OCI-LY1 (cell line): ENCODE measurements around the gene TUBA3C.

Experiments used
- H2AFZ ChIP-seq: fragments of 200-600 bp; sonication (generic), shearing (Covaris generic); 2 replicates; pipeline ENCODE4 v1.6.0; 2014; ENCODE audit warnings: antibody characterized with exemption, mild to moderate bottlenecking, low read length
- H3F3A ChIP-seq: fragments of 200-600 bp; sonication (generic), shearing (Covaris generic); 2 replicates; pipeline ENCODE4 v1.6.0; 2014; ENCODE audit warnings: mild to moderate bottlenecking, antibody characterized with exemption, low read length, moderate library complexity; ENCODE audit not compliant: insufficient read depth
- H3K27ac ChIP-seq: fragments of 200-600 bp; sonication (generic); 2 replicates; pipeline ENCODE4 v1.5.1; 2014; ENCODE audit warnings: low read length, mixed run types, mild to moderate bottlenecking, low read depth; ENCODE audit not compliant: poor library complexity, severe bottlenecking
- H3K27me3 ChIP-seq: fragments of 200-600 bp; sonication (generic); 2 replicates; pipeline ENCODE4 v1.6.0; 2014; ENCODE audit warnings: antibody characterized with exemption, mild to moderate bottlenecking, low read length, moderate library complexity; ENCODE audit not compliant: insufficient read depth
- H3K36me3 ChIP-seq: fragments of 200-600 bp; sonication (generic); 2 replicates; pipeline ENCODE4 v1.6.1; 2014; ENCODE audit warnings: mild to moderate bottlenecking, antibody characterized with exemption, low read length, moderate library complexity, mixed read lengths; ENCODE audit not compliant: insufficient read depth
- H3K4me1 ChIP-seq: fragments of 200-600 bp; sonication (generic); 2 replicates; pipeline ENCODE4 v1.5.1; 2014; ENCODE audit warnings: mild to moderate bottlenecking, low read length, moderate library complexity; ENCODE audit not compliant: insufficient read depth, severe bottlenecking
- H3K4me2 ChIP-seq: fragments of 200-600 bp; sonication (generic), shearing (Covaris generic); 2 replicates; pipeline ENCODE4 v1.6.1; 2014; ENCODE audit warnings: low read length
- H3K4me3 ChIP-seq: fragments of 200-600 bp; sonication (generic); 2 replicates; pipeline ENCODE4 v1.5.1; 2014; ENCODE audit warnings: low read length, low read depth, mild to moderate bottlenecking, mixed read lengths; ENCODE audit not compliant: poor library complexity, severe bottlenecking
- H3K79me2 ChIP-seq: fragments of 200-600 bp; shearing (Covaris generic); 2 replicates; pipeline ENCODE4 v1.6.1; 2016; ENCODE audit warnings: mixed run types, low read length, mixed read lengths; ENCODE audit not compliant: insufficient read depth
- H3K9ac ChIP-seq: fragments of 200-600 bp; sonication (generic), shearing (Covaris generic); 2 replicates; pipeline ENCODE4 v1.6.1; 2014; ENCODE audit warnings: mild to moderate bottlenecking, low read length, mixed read lengths
- H3K9me2 ChIP-seq: fragments of 200-600 bp; sonication (generic), shearing (Covaris generic); 2 replicates; pipeline ENCODE4 v1.6.1; 2014; ENCODE audit warnings: low read depth, mild to moderate bottlenecking, low read length, mixed read lengths
- H3K9me3 ChIP-seq: fragments of 200-600 bp; shearing (Covaris generic); 2 replicates; pipeline ENCODE4 v1.6.1; 2014; ENCODE audit warnings: low read length, mixed read lengths
- H4K20me1 ChIP-seq: fragments of 200-600 bp; sonication (generic), shearing (Covaris generic); 2 replicates; pipeline ENCODE4 v1.6.0; 2016; ENCODE audit warnings: mild to moderate bottlenecking, low read length; ENCODE audit not compliant: insufficient read depth
- CTCF ChIP-seq: fragments of 200-600 bp; sonication (generic), shearing (Covaris generic); IDR thresholded peaks from 2 replicates; pipeline ENCODE4 v1.5.1; 2017; ENCODE audit warnings: mild to moderate bottlenecking, antibody characterized with exemption, low read length, moderate library complexity, mixed read lengths
- EZH2 ChIP-seq: fragments of 200-600 bp; sonication (generic), shearing (Covaris generic); IDR thresholded peaks from 2 replicates; pipeline ENCODE4 v1.8.0; 2017; ENCODE audit warnings: borderline replicate concordance, mixed run types, mild to moderate bottlenecking, antibody characterized with exemption, low read length, moderate library complexity, mixed read lengths

TUBA3C gene

DNA sequence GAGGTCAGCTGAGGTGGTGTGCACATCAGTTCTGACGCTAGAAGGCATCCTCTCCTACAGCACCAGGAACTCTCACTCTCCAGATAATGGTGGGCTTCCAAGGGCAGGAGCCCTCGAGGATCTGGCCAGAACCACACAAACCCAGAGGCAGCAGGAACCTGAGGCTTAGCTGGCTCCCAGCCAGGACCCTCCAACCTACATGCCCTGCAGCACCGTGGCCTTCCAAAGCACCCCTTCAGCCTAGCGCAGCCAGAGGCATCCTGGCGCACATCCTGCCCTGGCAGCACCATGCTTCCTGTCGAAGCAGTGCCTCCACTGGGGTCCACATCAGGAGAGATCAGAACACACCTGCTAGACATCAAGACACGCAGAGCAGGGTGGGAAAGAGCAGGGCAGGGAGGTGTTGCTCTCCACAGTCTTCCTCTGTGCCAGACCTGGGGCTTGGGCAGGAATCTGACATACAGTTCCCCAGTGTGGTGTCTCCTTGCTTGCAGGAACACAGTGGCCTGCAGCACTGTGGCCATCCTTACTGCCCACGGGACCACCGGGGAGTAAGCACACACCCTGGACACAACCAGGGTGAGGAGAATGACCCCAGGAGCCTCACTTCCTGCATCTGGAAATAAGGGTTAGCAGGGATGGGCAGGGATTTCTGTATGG, 21.7 kb downstream of the TUBA3C start:
- TF ChIP-seq CTCF = no peak
- no peak for TF ChIP-seq EZH2
- no peaks in the 10 kb centered on the region for H4K20me1 ChIP-seq
- no peaks in the 10 kb centered on the region for H3K36me3 ChIP-seq
- H3K9me3 ChIP-seq = no peaks in the 10 kb centered on the region
- H3K27ac ChIP-seq = no peak overlapping the region
- no peaks in the 10 kb centered on the region for H3K27me3 ChIP-seq
- H3K4me2 ChIP-seq = no peak overlapping the region
- no peak overlapping the region for H3K9ac ChIP-seq
- no peaks in the 10 kb centered on the region for H3K79me2 ChIP-seq
- H3F3A ChIP-seq = no peaks in the 10 kb centered on the region
- H2AFZ ChIP-seq = no peak overlapping the region
- no peaks in the 10 kb centered on the region for H3K4me1 ChIP-seq
- no peak overlapping the region for H3K4me3 ChIP-seq
- no peaks in the 10 kb centered on the region for H3K9me2 ChIP-seq

GRCh38 chr13:19159181-19159580, 22.4 kb downstream of the TUBA3C start:
- TF ChIP-seq EZH2 = no peak
- TF ChIP-seq CTCF = no peak
- no peaks in the 10 kb centered on the region for H3K36me3 ChIP-seq
- H3K27ac ChIP-seq = no peak overlapping the region
- H3F3A ChIP-seq = no peaks in the 10 kb centered on the region
- H3K9me2 ChIP-seq = no peaks in the 10 kb centered on the region
- H3K4me3 ChIP-seq = no peak overlapping the region
- H3K27me3 ChIP-seq = no peaks in the 10 kb centered on the region
- no peak overlapping the region for H3K9ac ChIP-seq
- H4K20me1 ChIP-seq = no peaks in the 10 kb centered on the region
- H3K4me1 ChIP-seq = no peaks in the 10 kb centered on the region
- H3K79me2 ChIP-seq = no peaks in the 10 kb centered on the region
- no peak overlapping the region for H2AFZ ChIP-seq
- no peak overlapping the region for H3K4me2 ChIP-seq
- H3K9me3 ChIP-seq = no peaks in the 10 kb centered on the region

DNA sequence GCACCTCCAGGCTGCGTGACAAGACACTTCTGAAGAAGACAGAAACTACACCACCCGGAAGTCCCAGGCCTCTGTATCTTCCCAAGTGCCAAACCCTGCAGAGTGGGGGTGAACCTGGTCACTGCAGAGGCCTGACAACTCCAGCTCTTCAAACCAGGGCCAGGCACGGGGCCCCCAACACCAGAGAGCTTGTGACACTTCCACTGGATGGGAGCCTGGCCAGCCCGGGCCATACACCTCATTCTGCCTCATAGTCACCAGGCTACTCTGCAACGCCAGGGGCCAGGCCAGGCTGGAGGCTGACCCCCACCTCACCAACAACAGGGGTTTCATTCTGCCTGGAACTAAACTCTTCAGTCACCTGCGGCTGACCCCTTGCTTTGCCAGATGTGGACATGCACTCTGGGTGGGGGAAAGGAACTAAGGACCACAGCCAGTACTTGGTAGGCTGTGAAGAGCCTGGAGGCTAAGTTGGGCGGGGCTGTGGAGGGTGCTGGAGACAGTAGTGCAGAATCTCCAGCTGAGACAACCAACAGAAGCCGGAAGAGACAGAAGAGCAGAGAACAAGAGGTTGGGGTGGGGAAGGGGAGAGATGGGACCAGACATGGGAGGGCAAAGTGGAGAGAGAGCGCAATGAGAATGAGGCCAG, 23.0 kb downstream of the TUBA3C start:
- Histone ChIP-seq H3K4me1 (no peaks in the 10 kb centered on the region), H3K79me2 (no peaks in the 10 kb centered on the region), H3K9ac (no peak overlapping the region), H2AFZ (no peak overlapping the region), H4K20me1 (no peaks in the 10 kb centered on the region), H3K9me2 (no peaks in the 10 kb centered on the region), H3K36me3 (no peaks in the 10 kb centered on the region), H3F3A (no peaks in the 10 kb centered on the region), H3K4me2 (no peak overlapping the region), H3K4me3 (no peak overlapping the region), H3K27me3 (no peaks in the 10 kb centered on the region), H3K9me3 (no peaks in the 10 kb centered on the region), H3K27ac (no peak overlapping the region)
- no peak for TF ChIP-seq CTCF
- TF ChIP-seq EZH2 = no peak
